Fibroblast of lung (primary cell): ENCODE results near the gene PSAP. TPM values are rescaled to one million over a fixed set of nuclear protein-coding genes. Genes with fewer than 3 reads are reported as not detected.

Experiments used
- DNase-seq, 2 donors: peaks; one replicate each; pipeline versions ENCODE4 v3.0.0 to v3.0.0-alpha.2; 2010; ENCODE audit warnings: low read depth in 2 of 2
- H2AFZ ChIP-seq: 2 replicates; pipeline ENCODE4 v1.5.1; 2012; ENCODE audit warnings: low read length, control low read depth, inconsistent platforms
- H3K27ac ChIP-seq: 2 replicates; pipeline ENCODE4 v1.5.1; 2011; ENCODE audit warnings: low read length, control low read depth; ENCODE audit not compliant: insufficient read depth
- H3K27me3 ChIP-seq: 2 replicates; pipeline ENCODE4 v1.5.1; 2011; ENCODE audit warnings: mild to moderate bottlenecking, low read length; ENCODE audit not compliant: control insufficient read depth, insufficient read depth
- H3K36me3 ChIP-seq: 2 replicates; pipeline ENCODE4 v1.5.1; 2011; ENCODE audit warnings: low read length; ENCODE audit not compliant: control insufficient read depth, insufficient read depth
- H3K4me1 ChIP-seq: 2 replicates; pipeline ENCODE4 v1.5.1; 2011; ENCODE audit warnings: low read length; ENCODE audit not compliant: control insufficient read depth, insufficient read depth; ENCODE audit errors: extremely low read depth
- H3K4me2 ChIP-seq: 2 replicates; pipeline ENCODE4 v1.5.1; 2011; ENCODE audit warnings: low read length, control low read depth; ENCODE audit not compliant: insufficient read depth; ENCODE audit errors: extremely low read depth
- H3K4me3 ChIP-seq, 4 experiments: fragments of 200-600 bp in 1 of 4; sonication (generic) in 1 of 4; replicated peaks in 1 of 4; 2 replicates each; pipeline ENCODE4 v1.5.1; 2011 to 2016; ENCODE audit warnings: low read length in 4 of 4, low read depth in 3 of 4, mild to moderate bottlenecking in 3 of 4, control low read depth in 2 of 4, inconsistent platforms in 1 of 4, mixed read lengths in 1 of 4; ENCODE audit not compliant: insufficient read depth in 1 of 4; ENCODE audit errors: control extremely low read depth in 1 of 4
- H3K79me2 ChIP-seq: 2 replicates; pipeline ENCODE4 v1.5.1; 2012; ENCODE audit warnings: mild to moderate bottlenecking, low read length, inconsistent platforms; ENCODE audit not compliant: control insufficient read depth, insufficient read depth
- H3K9ac ChIP-seq: 2 replicates; pipeline ENCODE4 v1.5.1; 2011; ENCODE audit warnings: mild to moderate bottlenecking, low read length, control low read depth; ENCODE audit not compliant: insufficient read depth
- H3K9me3 ChIP-seq: 2 replicates; pipeline ENCODE4 v1.5.1; 2012; ENCODE audit warnings: low read depth, low read length; ENCODE audit not compliant: control insufficient read depth, insufficient read depth
- H4K20me1 ChIP-seq: 2 replicates; pipeline ENCODE4 v1.5.1; 2011; ENCODE audit warnings: low read length; ENCODE audit not compliant: control insufficient read depth, insufficient read depth; ENCODE audit errors: extremely low read depth
- EZH2 ChIP-seq: IDR thresholded peaks from 2 replicates; pipeline ENCODE4 v1.5.1; 2012; ENCODE audit warnings: low read length, control low read depth, mild to moderate bottlenecking; ENCODE audit errors: missing control alignments
- polyA plus RNA-seq, 2 donors: library from polyadenylated mRNA; depleted of rRNA in 1 of 2; stranded (reverse) in 1 of 2; unstranded in 1 of 2; fragments of >200 nt; gene quantifications; 2 replicates each; pipeline ENCODE4 v1.2.1, GENCODE V29; 2011 to 2012; ENCODE audit warnings: missing spikeins in 1 of 2
- total RNA-seq: library from RNA; depleted of rRNA; stranded (reverse); fragments of >200 nt; gene quantifications from 2 replicates; pipeline ENCODE4 v1.2.1, GENCODE V29; 2014
- TF ChIP-seq, protein P1 (sequence below), 2 donors: IDR thresholded peaks in 1 of 2; conservative IDR thresholded peaks in 1 of 2; 1 replicate in 1 of 2; 2 replicates in 1 of 2; pipeline ENCODE4 v1.5.1; 2011 to 2012; ENCODE audit warnings: low read length in 2 of 2, control low read depth in 1 of 2, inconsistent platforms in 1 of 2, low read depth in 1 of 2, mild to moderate bottlenecking in 1 of 2

Gene PSAP
- total and polyA plus RNA-seq, 2 donors (not counting 1 experiment from before 2014, with no cell fraction given) = 1,180 to 1,566 TPM

DNA sequence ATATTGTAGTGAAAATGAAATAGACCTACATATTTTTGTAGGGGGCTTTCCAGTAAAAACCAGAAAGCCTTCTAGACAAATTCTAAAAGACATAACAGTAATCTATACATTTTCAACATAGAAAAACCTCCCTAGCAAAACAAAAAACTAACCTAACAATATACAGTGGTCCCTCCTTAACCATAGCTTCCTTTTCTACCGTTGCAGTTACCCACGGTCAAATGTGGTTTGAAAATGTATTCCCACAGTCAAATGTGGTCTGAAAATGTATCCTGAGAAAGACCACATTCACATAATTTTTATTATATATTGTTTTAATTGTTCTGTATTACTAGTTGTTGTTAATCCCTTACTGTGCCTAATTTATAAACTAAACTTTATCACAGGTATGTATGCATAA, 6.4 kb downstream of the PSAP start:
- Histone ChIP-seq H3K4me2 (no peak overlapping the region), H3K9me3 (no peaks in the 10 kb centered on the region), H3K4me1 (peaks cover 22% of the 10 kb centered on the region), H3K9ac (no peak overlapping the region), H3K36me3 (no peaks in the 10 kb centered on the region), H3K27ac (no peak overlapping the region), H3K79me2 (peaks cover 91% of the 10 kb centered on the region), H2AFZ (no peak overlapping the region), H3K4me3 (no peak overlapping the region), H3K27me3 (no peaks in the 10 kb centered on the region), H4K20me1 (peaks cover 2% of the 10 kb centered on the region)
- TF ChIP-seq EZH2 = no peak
- TF ChIP-seq, protein P1, sequence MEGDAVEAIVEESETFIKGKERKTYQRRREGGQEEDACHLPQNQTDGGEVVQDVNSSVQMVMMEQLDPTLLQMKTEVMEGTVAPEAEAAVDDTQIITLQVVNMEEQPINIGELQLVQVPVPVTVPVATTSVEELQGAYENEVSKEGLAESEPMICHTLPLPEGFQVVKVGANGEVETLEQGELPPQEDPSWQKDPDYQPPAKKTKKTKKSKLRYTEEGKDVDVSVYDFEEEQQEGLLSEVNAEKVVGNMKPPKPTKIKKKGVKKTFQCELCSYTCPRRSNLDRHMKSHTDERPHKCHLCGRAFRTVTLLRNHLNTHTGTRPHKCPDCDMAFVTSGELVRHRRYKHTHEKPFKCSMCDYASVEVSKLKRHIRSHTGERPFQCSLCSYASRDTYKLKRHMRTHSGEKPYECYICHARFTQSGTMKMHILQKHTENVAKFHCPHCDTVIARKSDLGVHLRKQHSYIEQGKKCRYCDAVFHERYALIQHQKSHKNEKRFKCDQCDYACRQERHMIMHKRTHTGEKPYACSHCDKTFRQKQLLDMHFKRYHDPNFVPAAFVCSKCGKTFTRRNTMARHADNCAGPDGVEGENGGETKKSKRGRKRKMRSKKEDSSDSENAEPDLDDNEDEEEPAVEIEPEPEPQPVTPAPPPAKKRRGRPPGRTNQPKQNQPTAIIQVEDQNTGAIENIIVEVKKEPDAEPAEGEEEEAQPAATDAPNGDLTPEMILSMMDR (conservative IDR thresholded peaks at IDR 0.05 in 1 of 2, IDR thresholded peaks at IDR 0.05 in 1 of 2; ENCODE audit: low read depth in 1 of 2, low read length in 2 of 2) = no peak
- DNase-seq = no peak

DNA sequence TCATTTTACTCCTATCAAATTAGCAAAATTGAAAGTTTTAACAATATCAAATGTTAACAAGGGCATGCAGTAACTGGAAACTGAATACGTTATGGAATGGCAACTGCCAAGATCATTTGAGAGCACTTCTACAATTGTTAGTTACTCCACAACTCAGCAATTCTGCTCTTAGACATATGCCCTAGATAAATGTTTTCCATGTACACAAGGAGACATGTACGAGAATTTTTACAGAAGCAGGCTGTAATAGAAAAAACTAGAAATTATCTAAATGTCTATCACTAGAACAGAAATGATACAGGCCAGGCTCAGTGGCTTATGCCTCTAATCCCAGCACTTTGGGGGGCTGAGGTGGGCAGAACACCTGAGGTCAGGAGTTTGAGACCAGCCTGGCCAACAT, 7.0 kb downstream of the PSAP start:
- Histone ChIP-seq H2AFZ (no peak overlapping the region), H4K20me1 (peaks cover 2% of the 10 kb centered on the region), H3K4me1 (peaks cover 23% of the 10 kb centered on the region), H3K9ac (no peak overlapping the region), H3K79me2 (peaks cover 89% of the 10 kb centered on the region), H3K27ac (no peak overlapping the region), H3K4me3 (no peak overlapping the region), H3K27me3 (no peaks in the 10 kb centered on the region), H3K36me3 (no peaks in the 10 kb centered on the region), H3K4me2 (no peak overlapping the region), H3K9me3 (no peaks in the 10 kb centered on the region)
- TF ChIP-seq, protein P1 (conservative IDR thresholded peaks at IDR 0.05 in 1 of 2, IDR thresholded peaks at IDR 0.05 in 1 of 2; ENCODE audit: low read depth in 1 of 2, low read length in 2 of 2) = no peak
- no peak for TF ChIP-seq EZH2
- no peak for DNase-seq

DNA sequence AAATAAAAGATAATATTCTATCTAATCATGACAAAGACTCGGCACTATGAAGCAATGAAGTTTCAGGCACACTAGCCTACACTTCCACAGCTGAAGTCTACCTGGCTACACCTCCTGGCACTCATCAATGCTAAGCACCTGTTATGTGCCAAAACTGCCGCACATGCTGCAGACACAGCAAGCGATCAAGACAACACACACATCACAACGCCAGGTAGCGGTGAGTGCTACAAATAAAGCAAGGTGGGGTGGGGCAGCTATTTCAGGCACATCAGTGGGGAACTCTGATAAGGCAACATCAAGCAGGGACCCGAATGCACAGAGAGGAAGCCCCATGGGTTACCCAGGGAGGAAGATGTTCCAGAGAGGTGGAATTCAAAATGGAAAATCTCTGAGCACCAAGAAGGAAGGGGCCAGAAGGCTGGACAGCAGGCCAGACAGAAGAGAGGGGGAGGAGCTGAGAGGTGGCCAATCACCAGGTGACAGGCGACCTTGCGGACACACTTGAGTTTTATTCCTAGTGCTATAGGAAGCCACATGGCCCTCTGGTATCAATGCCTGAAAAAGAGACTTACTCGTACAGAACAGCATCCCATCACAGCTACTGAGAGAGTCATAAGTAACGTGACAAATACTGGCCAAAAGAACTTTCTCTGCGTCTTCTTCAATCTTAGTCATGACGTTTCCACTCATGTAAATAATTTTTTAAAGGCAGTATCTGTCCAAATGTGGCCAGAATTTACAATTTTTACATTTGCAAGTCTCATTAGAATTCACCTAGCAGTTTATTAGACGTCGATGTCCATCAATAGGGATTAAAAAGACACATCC, 8.0 kb downstream of the PSAP start:
- Histone ChIP-seq H2AFZ (no peak overlapping the region), H3K4me2 (no peak overlapping the region), H3K27ac (no peak overlapping the region), H3K79me2 (peaks cover 86% of the 10 kb centered on the region), H3K9ac (no peak overlapping the region), H3K4me3 (no peak overlapping the region), H3K36me3 (no peaks in the 10 kb centered on the region), H3K9me3 (no peaks in the 10 kb centered on the region), H3K27me3 (no peaks in the 10 kb centered on the region), H3K4me1 (peaks cover 23% of the 10 kb centered on the region), H4K20me1 (peaks cover 2% of the 10 kb centered on the region)
- TF ChIP-seq, protein P1 (conservative IDR thresholded peaks at IDR 0.05 in 1 of 2, IDR thresholded peaks at IDR 0.05 in 1 of 2; ENCODE audit: low read depth in 1 of 2, low read length in 2 of 2) = no peak
- TF ChIP-seq EZH2 = no peak
- no peak for DNase-seq
